Measurements from ENCODE around the gene DELE1.

DELE1 gene

DNA sequence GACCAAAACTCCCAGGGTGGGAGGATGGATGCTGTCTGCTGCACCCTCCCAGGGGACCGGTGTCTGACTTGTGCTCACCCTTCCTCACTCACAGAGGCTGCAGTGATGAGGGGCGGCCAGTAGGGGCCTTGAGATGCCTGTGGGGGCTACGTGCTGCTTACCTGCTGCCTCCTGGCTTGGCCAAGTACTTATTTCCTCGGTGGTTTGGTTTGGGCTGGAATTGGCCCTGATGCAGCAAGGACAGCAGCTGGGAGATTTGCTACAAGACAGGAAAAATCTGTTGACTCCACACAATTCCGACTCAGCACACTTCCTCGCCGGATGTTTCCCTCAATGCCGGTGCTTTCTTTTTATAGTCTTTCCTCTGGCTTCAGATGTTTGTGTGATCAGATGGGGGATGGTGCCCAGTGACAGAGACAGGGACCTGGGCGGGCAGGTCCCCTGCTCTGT lies 27.7 kb downstream of the DELE1 start:
- no peak for TF ChIP-seq ZNF8 (CRISPR knock-in tag; IDR thresholded peaks at IDR 0.05)
- no peak for TF ChIP-seq ISL1 (CRISPR knock-in tag; IDR thresholded peaks at IDR 0.05)
- TF ChIP-seq ESRRG (CRISPR knock-in tag; IDR thresholded peaks at IDR 0.05) = no peak
- TF ChIP-seq, protein P1, sequence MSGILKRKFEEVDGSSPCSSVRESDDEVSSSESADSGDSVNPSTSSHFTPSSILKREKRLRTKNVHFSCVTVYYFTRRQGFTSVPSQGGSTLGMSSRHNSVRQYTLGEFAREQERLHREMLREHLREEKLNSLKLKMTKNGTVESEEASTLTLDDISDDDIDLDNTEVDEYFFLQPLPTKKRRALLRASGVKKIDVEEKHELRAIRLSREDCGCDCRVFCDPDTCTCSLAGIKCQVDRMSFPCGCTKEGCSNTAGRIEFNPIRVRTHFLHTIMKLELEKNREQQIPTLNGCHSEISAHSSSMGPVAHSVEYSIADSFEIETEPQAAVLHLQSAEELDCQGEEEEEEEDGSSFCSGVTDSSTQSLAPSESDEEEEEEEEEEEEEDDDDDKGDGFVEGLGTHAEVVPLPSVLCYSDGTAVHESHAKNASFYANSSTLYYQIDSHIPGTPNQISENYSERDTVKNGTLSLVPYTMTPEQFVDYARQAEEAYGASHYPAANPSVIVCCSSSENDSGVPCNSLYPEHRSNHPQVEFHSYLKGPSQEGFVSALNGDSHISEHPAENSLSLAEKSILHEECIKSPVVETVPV (CRISPR knock-in tag; IDR thresholded peaks at IDR 0.05) = no peak
- no peak for TF ChIP-seq ARNTL (CRISPR knock-in tag; IDR thresholded peaks at IDR 0.05; ENCODE audit: borderline replicate concordance, low read depth)
- peak; percentile 66 for ATAC-seq

DNA sequence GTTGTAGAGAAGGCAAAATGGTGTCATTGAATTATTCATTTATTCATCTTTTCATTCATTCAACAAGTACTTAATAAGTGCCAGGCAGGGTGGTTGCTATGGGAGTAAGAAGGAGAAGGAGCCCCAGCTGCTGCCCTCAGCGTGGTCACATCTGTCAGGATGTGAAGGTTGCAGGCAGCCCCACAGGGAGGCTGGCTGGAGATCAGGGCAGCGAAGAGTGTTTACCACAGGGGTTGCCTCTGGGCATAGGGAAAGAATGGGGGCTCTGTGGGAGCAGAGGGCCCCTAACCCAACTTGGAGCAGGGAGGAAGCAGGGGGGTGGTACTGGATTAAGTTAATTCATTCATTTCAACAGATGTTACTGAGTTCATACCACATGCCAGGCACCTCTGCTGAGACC lies 28.3 kb downstream of the DELE1 start:
- no peak for ATAC-seq
- TF ChIP-seq BACH2 (CRISPR knock-in tag; IDR thresholded peaks at IDR 0.05; ENCODE audit: borderline replicate concordance) (no peak), ZNF70 (CRISPR knock-in tag; IDR thresholded peaks at IDR 0.05) (no peak), ZFP3 (CRISPR knock-in tag; IDR thresholded peaks at IDR 0.05) (no peak), PPARA (CRISPR knock-in tag; IDR thresholded peaks at IDR 0.05; ENCODE audit: borderline replicate concordance) (no peak), GLIS3 (CRISPR knock-in tag; IDR thresholded peaks at IDR 0.05) (no peak), TCF4 (CRISPR knock-in tag; IDR thresholded peaks at IDR 0.05; ENCODE audit: borderline replicate concordance) (no peak), RARB (CRISPR knock-in tag; IDR thresholded peaks at IDR 0.05) (no peak), TOX (CRISPR knock-in tag; IDR thresholded peaks at IDR 0.05; ENCODE audit: borderline replicate concordance) (no peak), CSDC2 (CRISPR knock-in tag; IDR thresholded peaks at IDR 0.05) (no peak), ISL1 (CRISPR knock-in tag; IDR thresholded peaks at IDR 0.05) (no peak), ZNF565 (CRISPR knock-in tag; conservative IDR thresholded peaks at IDR 0.05; ENCODE audit: low read depth) (no peak), ESRRG (CRISPR knock-in tag; IDR thresholded peaks at IDR 0.05) (no peak), ZC3H10 (CRISPR knock-in tag; IDR thresholded peaks at IDR 0.05) (no peak), SNAI2 (CRISPR knock-in tag; IDR thresholded peaks at IDR 0.05) (no peak), ZNF8 (CRISPR knock-in tag; IDR thresholded peaks at IDR 0.05) (no peak)
- TF ChIP-seq, protein P2, sequence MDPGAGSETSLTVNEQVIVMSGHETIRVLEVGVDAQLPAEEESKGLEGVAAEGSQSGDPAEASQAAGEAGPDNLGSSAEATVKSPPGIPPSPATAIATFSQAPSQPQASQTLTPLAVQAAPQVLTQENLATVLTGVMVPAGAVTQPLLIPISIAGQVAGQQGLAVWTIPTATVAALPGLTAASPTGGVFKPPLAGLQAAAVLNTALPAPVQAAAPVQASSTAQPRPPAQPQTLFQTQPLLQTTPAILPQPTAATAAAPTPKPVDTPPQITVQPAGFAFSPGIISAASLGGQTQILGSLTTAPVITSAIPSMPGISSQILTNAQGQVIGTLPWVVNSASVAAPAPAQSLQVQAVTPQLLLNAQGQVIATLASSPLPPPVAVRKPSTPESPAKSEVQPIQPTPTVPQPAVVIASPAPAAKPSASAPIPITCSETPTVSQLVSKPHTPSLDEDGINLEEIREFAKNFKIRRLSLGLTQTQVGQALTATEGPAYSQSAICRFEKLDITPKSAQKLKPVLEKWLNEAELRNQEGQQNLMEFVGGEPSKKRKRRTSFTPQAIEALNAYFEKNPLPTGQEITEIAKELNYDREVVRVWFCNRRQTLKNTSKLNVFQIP (CRISPR knock-in tag; IDR thresholded peaks at IDR 0.05; ENCODE audit: borderline replicate concordance, low read depth) = no peak
- TF ChIP-seq, protein P3, sequence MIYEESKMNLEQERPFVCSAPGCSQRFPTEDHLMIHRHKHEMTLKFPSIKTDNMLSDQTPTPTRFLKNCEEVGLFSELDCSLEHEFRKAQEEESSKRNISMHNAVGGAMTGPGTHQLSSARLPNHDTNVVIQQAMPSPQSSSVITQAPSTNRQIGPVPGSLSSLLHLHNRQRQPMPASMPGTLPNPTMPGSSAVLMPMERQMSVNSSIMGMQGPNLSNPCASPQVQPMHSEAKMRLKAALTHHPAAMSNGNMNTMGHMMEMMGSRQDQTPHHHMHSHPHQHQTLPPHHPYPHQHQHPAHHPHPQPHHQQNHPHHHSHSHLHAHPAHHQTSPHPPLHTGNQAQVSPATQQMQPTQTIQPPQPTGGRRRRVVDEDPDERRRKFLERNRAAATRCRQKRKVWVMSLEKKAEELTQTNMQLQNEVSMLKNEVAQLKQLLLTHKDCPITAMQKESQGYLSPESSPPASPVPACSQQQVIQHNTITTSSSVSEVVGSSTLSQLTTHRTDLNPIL (CRISPR knock-in tag; IDR thresholded peaks at IDR 0.05; ENCODE audit: low read depth) = no peak
- TF ChIP-seq, protein P1 (CRISPR knock-in tag; IDR thresholded peaks at IDR 0.05) = no peak
- TF ChIP-seq, protein P4, sequence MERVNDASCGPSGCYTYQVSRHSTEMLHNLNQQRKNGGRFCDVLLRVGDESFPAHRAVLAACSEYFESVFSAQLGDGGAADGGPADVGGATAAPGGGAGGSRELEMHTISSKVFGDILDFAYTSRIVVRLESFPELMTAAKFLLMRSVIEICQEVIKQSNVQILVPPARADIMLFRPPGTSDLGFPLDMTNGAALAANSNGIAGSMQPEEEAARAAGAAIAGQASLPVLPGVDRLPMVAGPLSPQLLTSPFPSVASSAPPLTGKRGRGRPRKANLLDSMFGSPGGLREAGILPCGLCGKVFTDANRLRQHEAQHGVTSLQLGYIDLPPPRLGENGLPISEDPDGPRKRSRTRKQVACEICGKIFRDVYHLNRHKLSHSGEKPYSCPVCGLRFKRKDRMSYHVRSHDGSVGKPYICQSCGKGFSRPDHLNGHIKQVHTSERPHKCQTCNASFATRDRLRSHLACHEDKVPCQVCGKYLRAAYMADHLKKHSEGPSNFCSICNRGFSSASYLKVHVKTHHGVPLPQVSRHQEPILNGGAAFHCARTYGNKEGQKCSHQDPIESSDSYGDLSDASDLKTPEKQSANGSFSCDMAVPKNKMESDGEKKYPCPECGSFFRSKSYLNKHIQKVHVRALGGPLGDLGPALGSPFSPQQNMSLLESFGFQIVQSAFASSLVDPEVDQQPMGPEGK (CRISPR knock-in tag; IDR thresholded peaks at IDR 0.05; ENCODE audit: borderline replicate concordance) = no peak

DNA sequence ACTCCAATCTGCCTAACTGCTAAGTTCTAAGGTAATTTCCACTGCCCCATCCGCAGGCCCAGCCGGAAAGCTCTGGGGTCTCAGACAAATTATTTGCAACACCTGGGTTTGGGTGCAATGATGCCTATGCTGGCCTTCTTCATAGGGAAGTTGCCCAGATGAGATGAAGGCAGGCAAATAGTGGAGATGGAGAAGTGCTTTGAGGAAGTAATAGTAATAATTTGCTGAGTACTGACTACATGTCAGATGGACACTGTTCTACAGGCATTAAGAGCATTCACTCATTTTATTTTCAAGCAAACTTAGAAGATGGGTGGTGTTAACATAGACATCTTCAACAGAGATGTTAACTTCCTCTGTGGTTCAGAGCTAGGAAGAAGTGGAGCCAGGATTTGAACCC lies 30.5 kb downstream of the DELE1 start:
- TF ChIP-seq ISL1 (CRISPR knock-in tag; IDR thresholded peaks at IDR 0.05) (no peak), ESRRG (CRISPR knock-in tag; IDR thresholded peaks at IDR 0.05) (no peak), ZNF8 (CRISPR knock-in tag; IDR thresholded peaks at IDR 0.05) (no peak), PPARA (CRISPR knock-in tag; IDR thresholded peaks at IDR 0.05; ENCODE audit: borderline replicate concordance) (no peak), ZNF565 (CRISPR knock-in tag; conservative IDR thresholded peaks at IDR 0.05; ENCODE audit: low read depth) (no peak)
- TF ChIP-seq, protein P2 (CRISPR knock-in tag; IDR thresholded peaks at IDR 0.05; ENCODE audit: borderline replicate concordance, low read depth) = no peak
- no peak for ATAC-seq
